Measurements from ENCODE around the gene TMEM51. TPM values are rescaled to one million over a fixed set of nuclear protein-coding genes. Genes with fewer than 3 reads are reported as not detected.

TMEM51 gene
- total and polyA plus RNA-seq, 2 of the 13 experiments (the other 11 are each of a cell fraction or from before 2014, with no cell fraction given) = 12.2 to 22.3 TPM

GRCh38 chr1:15139654-15140350, 13.7 kb upstream of the TMEM51 start (continued):
- TF ChIP-seq, protein P1, sequence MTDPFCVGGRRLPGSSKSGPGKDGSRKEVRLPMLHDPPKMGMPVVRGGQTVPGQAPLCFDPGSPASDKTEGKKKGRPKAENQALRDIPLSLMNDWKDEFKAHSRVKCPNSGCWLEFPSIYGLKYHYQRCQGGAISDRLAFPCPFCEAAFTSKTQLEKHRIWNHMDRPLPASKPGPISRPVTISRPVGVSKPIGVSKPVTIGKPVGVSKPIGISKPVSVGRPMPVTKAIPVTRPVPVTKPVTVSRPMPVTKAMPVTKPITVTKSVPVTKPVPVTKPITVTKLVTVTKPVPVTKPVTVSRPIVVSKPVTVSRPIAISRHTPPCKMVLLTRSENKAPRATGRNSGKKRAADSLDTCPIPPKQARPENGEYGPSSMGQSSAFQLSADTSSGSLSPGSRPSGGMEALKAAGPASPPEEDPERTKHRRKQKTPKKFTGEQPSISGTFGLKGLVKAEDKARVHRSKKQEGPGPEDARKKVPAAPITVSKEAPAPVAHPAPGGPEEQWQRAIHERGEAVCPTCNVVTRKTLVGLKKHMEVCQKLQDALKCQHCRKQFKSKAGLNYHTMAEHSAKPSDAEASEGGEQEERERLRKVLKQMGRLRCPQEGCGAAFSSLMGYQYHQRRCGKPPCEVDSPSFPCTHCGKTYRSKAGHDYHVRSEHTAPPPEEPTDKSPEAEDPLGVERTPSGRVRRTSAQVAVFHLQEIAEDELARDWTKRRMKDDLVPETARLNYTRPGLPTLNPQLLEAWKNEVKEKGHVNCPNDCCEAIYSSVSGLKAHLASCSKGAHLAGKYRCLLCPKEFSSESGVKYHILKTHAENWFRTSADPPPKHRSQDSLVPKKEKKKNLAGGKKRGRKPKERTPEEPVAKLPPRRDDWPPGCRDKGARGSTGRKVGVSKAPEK (CRISPR knock-in tag; IDR thresholded peaks at IDR 0.05; ENCODE audit: borderline replicate concordance) = no peak
- TF ChIP-seq ZNF772 (CRISPR knock-in tag; IDR thresholded peaks at IDR 0.05) (no peak), ZNF790 (CRISPR knock-in tag; IDR thresholded peaks at IDR 0.05; ENCODE audit: borderline replicate concordance) (no peak; the same call in 1 of the 2 replicates), SRY (CRISPR knock-in tag; IDR thresholded peaks at IDR 0.05) (no peak), POLR2A (IDR thresholded peaks at IDR 0.05; ENCODE audit: insufficient read depth in 1 of 2, low read depth in 2 of 2, low read length in 2 of 2) (peak in 1 of 2 experiments; percentile 54; a peak in 1 of 4 replicates), DR1 (CRISPR knock-in tag; IDR thresholded peaks at IDR 0.05) (no peak), NR2F1 (CRISPR knock-in tag; IDR thresholded peaks at IDR 0.05) (no peak), EEA1 (CRISPR knock-in tag; IDR thresholded peaks at IDR 0.05; ENCODE audit: borderline replicate concordance) (no peak), RNF219 (CRISPR knock-in tag; IDR thresholded peaks at IDR 0.05) (no peak), ZNF256 (CRISPR knock-in tag; conservative IDR thresholded peaks at IDR 0.05) (no peak), MAF1 (CRISPR knock-in tag; IDR thresholded peaks at IDR 0.05; ENCODE audit: borderline replicate concordance) (no peak), CCAR2 (optimal IDR thresholded peaks at IDR 0.05; ENCODE audit: low read depth, low read length) (no peak), ERF (CRISPR knock-in tag; IDR thresholded peaks at IDR 0.05) (no peak)
- TF ChIP-seq, protein P2, sequence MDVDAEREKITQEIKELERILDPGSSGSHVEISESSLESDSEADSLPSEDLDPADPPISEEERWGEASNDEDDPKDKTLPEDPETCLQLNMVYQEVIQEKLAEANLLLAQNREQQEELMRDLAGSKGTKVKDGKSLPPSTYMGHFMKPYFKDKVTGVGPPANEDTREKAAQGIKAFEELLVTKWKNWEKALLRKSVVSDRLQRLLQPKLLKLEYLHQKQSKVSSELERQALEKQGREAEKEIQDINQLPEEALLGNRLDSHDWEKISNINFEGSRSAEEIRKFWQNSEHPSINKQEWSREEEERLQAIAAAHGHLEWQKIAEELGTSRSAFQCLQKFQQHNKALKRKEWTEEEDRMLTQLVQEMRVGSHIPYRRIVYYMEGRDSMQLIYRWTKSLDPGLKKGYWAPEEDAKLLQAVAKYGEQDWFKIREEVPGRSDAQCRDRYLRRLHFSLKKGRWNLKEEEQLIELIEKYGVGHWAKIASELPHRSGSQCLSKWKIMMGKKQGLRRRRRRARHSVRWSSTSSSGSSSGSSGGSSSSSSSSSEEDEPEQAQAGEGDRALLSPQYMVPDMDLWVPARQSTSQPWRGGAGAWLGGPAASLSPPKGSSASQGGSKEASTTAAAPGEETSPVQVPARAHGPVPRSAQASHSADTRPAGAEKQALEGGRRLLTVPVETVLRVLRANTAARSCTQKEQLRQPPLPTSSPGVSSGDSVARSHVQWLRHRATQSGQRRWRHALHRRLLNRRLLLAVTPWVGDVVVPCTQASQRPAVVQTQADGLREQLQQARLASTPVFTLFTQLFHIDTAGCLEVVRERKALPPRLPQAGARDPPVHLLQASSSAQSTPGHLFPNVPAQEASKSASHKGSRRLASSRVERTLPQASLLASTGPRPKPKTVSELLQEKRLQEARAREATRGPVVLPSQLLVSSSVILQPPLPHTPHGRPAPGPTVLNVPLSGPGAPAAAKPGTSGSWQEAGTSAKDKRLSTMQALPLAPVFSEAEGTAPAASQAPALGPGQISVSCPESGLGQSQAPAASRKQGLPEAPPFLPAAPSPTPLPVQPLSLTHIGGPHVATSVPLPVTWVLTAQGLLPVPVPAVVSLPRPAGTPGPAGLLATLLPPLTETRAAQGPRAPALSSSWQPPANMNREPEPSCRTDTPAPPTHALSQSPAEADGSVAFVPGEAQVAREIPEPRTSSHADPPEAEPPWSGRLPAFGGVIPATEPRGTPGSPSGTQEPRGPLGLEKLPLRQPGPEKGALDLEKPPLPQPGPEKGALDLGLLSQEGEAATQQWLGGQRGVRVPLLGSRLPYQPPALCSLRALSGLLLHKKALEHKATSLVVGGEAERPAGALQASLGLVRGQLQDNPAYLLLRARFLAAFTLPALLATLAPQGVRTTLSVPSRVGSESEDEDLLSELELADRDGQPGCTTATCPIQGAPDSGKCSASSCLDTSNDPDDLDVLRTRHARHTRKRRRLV (CRISPR knock-in tag; IDR thresholded peaks at IDR 0.05) = no peak; the same call in 1 of the 2 replicates
- TF ChIP-seq, protein P3, sequence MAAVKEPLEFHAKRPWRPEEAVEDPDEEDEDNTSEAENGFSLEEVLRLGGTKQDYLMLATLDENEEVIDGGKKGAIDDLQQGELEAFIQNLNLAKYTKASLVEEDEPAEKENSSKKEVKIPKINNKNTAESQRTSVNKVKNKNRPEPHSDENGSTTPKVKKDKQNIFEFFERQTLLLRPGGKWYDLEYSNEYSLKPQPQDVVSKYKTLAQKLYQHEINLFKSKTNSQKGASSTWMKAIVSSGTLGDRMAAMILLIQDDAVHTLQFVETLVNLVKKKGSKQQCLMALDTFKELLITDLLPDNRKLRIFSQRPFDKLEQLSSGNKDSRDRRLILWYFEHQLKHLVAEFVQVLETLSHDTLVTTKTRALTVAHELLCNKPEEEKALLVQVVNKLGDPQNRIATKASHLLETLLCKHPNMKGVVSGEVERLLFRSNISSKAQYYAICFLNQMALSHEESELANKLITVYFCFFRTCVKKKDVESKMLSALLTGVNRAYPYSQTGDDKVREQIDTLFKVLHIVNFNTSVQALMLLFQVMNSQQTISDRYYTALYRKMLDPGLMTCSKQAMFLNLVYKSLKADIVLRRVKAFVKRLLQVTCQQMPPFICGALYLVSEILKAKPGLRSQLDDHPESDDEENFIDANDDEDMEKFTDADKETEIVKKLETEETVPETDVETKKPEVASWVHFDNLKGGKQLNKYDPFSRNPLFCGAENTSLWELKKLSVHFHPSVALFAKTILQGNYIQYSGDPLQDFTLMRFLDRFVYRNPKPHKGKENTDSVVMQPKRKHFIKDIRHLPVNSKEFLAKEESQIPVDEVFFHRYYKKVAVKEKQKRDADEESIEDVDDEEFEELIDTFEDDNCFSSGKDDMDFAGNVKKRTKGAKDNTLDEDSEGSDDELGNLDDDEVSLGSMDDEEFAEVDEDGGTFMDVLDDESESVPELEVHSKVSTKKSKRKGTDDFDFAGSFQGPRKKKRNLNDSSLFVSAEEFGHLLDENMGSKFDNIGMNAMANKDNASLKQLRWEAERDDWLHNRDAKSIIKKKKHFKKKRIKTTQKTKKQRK (IDR thresholded peaks at IDR 0.05; ENCODE audit: low read length) = no peak
